Testis (tissue), 2 donors: ENCODE results near the gene DDAH2.

Experiments
- CTCF ChIP-seq, 3 experiments: fragments of 450-650 bp in 2 of 3; fragments of 200-600 bp in 1 of 3; sonication (generic) in 1 of 3; IDR thresholded peaks; one replicate each; pipeline ENCODE4 v1.5.1; 2016 to 2019; ENCODE audit warnings: antibody characterized with exemption in 3 of 3, mild to moderate bottlenecking in 2 of 3, moderate library complexity in 1 of 3
- POLR2A ChIP-seq: fragments of 450-650 bp; IDR thresholded peaks from one replicate; pipeline ENCODE4 v1.6.1; 2017; ENCODE audit warnings: antibody characterized with exemption, mild to moderate bottlenecking, moderate library complexity

- no peak for TF ChIP-seq CTCF (IDR thresholded peaks at IDR 0.05)
- TF ChIP-seq POLR2A: no peak
Observed at GRCh38 chr6:31768363-31769257, 39.5 kb upstream of the DDAH2 start.
